K562 (cell line): ENCODE data around the gene LMNA. TPM values are rescaled to one million over a fixed set of nuclear protein-coding genes. Genes with fewer than 3 reads are reported as not detected.
A peak's percentile ranks its signal among the peaks of the same experiment; 100 is the strongest.

Source experiments
- ARNT ChIP-seq, 2 experiments: fragments of 450-650 bp; IDR thresholded peaks; 2 replicates each; pipeline ENCODE4 v1.6.1; 2016; ENCODE audit warnings: mild to moderate bottlenecking in 1 of 2
- GMEB1 ChIP-seq: fragments of 250-450 bp; sonication (Bioruptor Pico); IDR thresholded peaks from 2 replicates; pipeline ENCODE4 v1.4.0; 2020; ENCODE audit warnings: mild to moderate bottlenecking
- IRF1 ChIP-seq: sonication (generic); formaldehyde crosslinking; IDR thresholded peaks from 2 replicates; pipeline ENCODE4 v1.8.0; 2022; ENCODE audit warnings: missing genetic modification reagents, mild to moderate bottlenecking, borderline replicate concordance
- LEF1 ChIP-seq: fragments of 450-650 bp; IDR thresholded peaks from 2 replicates; pipeline ENCODE4 v1.6.1; 2016; ENCODE audit warnings: mild to moderate bottlenecking
- MCM2 ChIP-seq: fragments of 450-650 bp; IDR thresholded peaks from 2 replicates; pipeline ENCODE4 v1.6.1; 2017; ENCODE audit warnings: low read depth, mild to moderate bottlenecking
- MLX ChIP-seq, 2 experiments: fragments of 450-650 bp in 1 of 2; sonication (generic) in 1 of 2; formaldehyde crosslinking; conservative IDR thresholded peaks; 2 replicates each; pipeline versions ENCODE4 v1.4.0 to v1.8.1; 2020 to 2022; ENCODE audit warnings: mild to moderate bottlenecking in 1 of 2, missing genetic modification reagents in 1 of 2
- MTA1 ChIP-seq: fragments of 450-650 bp; IDR thresholded peaks from 2 replicates; pipeline ENCODE4 v1.6.1; 2017; ENCODE audit warnings: borderline replicate concordance
- NFRKB ChIP-seq: fragments of 450-650 bp; IDR thresholded peaks from 2 replicates; pipeline ENCODE4 v1.6.1; 2016; ENCODE audit warnings: low read depth
- RBM25 ChIP-seq: fragments of 200-400 bp; formaldehyde crosslinking; IDR thresholded peaks from 2 replicates; pipeline ENCODE4 v1.6.1; 2018; ENCODE audit warnings: low read length, low read depth, moderate library complexity; ENCODE audit not compliant: severe bottlenecking
- SRSF3 ChIP-seq: fragments of 200-400 bp; formaldehyde crosslinking; IDR thresholded peaks from 2 replicates; pipeline ENCODE4 v1.6.1; 2016; ENCODE audit warnings: mild to moderate bottlenecking, low read length, moderate library complexity; ENCODE audit not compliant: insufficient read depth
- TRIM24 ChIP-seq, 2 experiments: fragments of 450-650 bp; IDR thresholded peaks; 2 replicates each; pipeline ENCODE4 v1.6.1; 2016
- TRIM28 ChIP-seq: fragments of 450-650 bp; IDR thresholded peaks from 2 replicates; pipeline ENCODE4 v1.6.1; 2017
- ZNF449 ChIP-seq: fragments of 250-450 bp; sonication (Bioruptor Pico); IDR thresholded peaks from 2 replicates; pipeline ENCODE4 v1.8.0; 2022; ENCODE audit warnings: moderate library complexity, mild to moderate bottlenecking, inconsistent platforms
- ZNF668 ChIP-seq: fragments of 250-450 bp; sonication (Bioruptor Pico); IDR thresholded peaks from 2 replicates; pipeline ENCODE4 v1.8.0; 2022; ENCODE audit warnings: mild to moderate bottlenecking, inconsistent platforms
- ZNF75A ChIP-seq: fragments of 450-650 bp; formaldehyde crosslinking; IDR thresholded peaks from 2 replicates; pipeline ENCODE4 v1.4.0; 2020; ENCODE audit warnings: mild to moderate bottlenecking
- ZNF764 ChIP-seq: fragments of 250-450 bp; sonication (Bioruptor Pico); IDR thresholded peaks from 2 replicates; pipeline ENCODE4 v1.4.0; 2020; ENCODE audit warnings: low read depth, mild to moderate bottlenecking, moderate library complexity
- polyA plus RNA-seq, 8 experiments: library from polyadenylated mRNA; depleted of rRNA in 4 of 8; stranded (reverse) in 5 of 8; unstranded in 3 of 8; fragments of >200 nt; fragmentation: Nextera tagmentation in 2 of 8; fragmentation: Illumina TruSeq in 1 of 8; extraction: Ambion mirVana in 2 of 8; extraction: Trizol in 1 of 8; gene quantifications; 2 replicates each; pipeline versions ENCODE4 v1.2.1 to v1.2.3, GENCODE V29; 2011 to 2014; ENCODE audit warnings: inconsistent platforms in 1 of 8, missing spikeins in 1 of 8
- total RNA-seq, 7 experiments: library from RNA; depleted of rRNA in 6 of 7; stranded (reverse); fragments of >200 nt in 6 of 7; fragmentation: Illumina TruSeq in 2 of 7; extraction: Trizol in 2 of 7; gene quantifications; 2 replicates each; pipeline versions ENCODE4 v1.2.1 to v1.2.3, GENCODE V29; 2011 to 2021; ENCODE audit warnings: low replicate concordance in 1 of 7
- TF ChIP-seq, protein P1 (sequence below), 2 experiments: fragments of 450-650 bp in 1 of 2; IDR thresholded peaks; 2 replicates each; pipeline ENCODE4 v1.6.1; 2011 to 2017; ENCODE audit warnings: low read depth in 2 of 2, antibody characterized with exemption in 1 of 2, borderline replicate concordance in 1 of 2, low read length in 1 of 2, mild to moderate bottlenecking in 1 of 2, mixed read lengths in 1 of 2; ENCODE audit not compliant: control insufficient read depth in 1 of 2
- TF ChIP-seq, protein P2 (sequence below), 2 experiments: fragments of 450-650 bp; IDR thresholded peaks; 2 replicates each; pipeline ENCODE4 v1.6.1; 2016

Gene LMNA
- total and polyA plus RNA-seq, 9 of the 15 experiments (the other 6 are each of a cell fraction or from before 2014, with no cell fraction given): 1.00 to 347 (median 88.2) TPM

GRCh38 chr1:156114101-156114918 lies at the start of gene LMNA (continued):
- TF ChIP-seq, protein P1, sequence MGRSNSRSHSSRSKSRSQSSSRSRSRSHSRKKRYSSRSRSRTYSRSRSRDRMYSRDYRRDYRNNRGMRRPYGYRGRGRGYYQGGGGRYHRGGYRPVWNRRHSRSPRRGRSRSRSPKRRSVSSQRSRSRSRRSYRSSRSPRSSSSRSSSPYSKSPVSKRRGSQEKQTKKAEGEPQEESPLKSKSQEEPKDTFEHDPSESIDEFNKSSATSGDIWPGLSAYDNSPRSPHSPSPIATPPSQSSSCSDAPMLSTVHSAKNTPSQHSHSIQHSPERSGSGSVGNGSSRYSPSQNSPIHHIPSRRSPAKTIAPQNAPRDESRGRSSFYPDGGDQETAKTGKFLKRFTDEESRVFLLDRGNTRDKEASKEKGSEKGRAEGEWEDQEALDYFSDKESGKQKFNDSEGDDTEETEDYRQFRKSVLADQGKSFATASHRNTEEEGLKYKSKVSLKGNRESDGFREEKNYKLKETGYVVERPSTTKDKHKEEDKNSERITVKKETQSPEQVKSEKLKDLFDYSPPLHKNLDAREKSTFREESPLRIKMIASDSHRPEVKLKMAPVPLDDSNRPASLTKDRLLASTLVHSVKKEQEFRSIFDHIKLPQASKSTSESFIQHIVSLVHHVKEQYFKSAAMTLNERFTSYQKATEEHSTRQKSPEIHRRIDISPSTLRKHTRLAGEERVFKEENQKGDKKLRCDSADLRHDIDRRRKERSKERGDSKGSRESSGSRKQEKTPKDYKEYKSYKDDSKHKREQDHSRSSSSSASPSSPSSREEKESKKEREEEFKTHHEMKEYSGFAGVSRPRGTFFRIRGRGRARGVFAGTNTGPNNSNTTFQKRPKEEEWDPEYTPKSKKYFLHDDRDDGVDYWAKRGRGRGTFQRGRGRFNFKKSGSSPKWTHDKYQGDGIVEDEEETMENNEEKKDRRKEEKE (IDR thresholded peaks at IDR 0.05; ENCODE audit: borderline replicate concordance in 1 of 2, control insufficient read depth in 1 of 2, low read depth in 2 of 2, low read length in 1 of 2): no peak
- TF ChIP-seq GMEB1 (no peak), LEF1 (peak; percentile 64), MLX (CRISPR knock-in tag; conservative IDR thresholded peaks at IDR 0.05) (no peak), MTA1 (peak; percentile 73), NFRKB (peak; percentile 76; the same call in 1 of the 2 replicates), IRF1 (CRISPR knock-in tag) (no peak), ZNF75A (CRISPR knock-in tag) (no peak), TRIM24 (IDR thresholded peaks at IDR 0.05) (peak; percentile 49 to 72), TRIM28 (no peak), MCM2 (no peak), RBM25 (no peak), ZNF449 (CRISPR knock-in tag) (no peak), ARNT (IDR thresholded peaks at IDR 0.05) (0 out of 4 replicates have a peak, but pooled peaks have one; percentile 26 to 42), SRSF3 (no peak), ZNF764 (CRISPR knock-in tag) (no peak), ZNF668 (CRISPR knock-in tag) (no peak)
- TF ChIP-seq, protein P2, sequence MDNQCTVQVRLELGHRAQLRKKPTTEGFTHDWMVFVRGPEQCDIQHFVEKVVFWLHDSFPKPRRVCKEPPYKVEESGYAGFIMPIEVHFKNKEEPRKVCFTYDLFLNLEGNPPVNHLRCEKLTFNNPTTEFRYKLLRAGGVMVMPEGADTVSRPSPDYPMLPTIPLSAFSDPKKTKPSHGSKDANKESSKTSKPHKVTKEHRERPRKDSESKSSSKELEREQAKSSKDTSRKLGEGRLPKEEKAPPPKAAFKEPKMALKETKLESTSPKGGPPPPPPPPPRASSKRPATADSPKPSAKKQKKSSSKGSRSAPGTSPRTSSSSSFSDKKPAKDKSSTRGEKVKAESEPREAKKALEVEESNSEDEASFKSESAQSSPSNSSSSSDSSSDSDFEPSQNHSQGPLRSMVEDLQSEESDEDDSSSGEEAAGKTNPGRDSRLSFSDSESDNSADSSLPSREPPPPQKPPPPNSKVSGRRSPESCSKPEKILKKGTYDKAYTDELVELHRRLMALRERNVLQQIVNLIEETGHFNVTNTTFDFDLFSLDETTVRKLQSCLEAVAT (IDR thresholded peaks at IDR 0.05): peak in 1 of 2 experiments; percentile 14; a peak in 1 of 4 replicates
